A204.1 (cell line): ENCODE results near the gene HSDL2.
"Not testable (repeated sequence)": the region's sequence is repeated elsewhere in the genome, so short reads cannot be mapped to it uniquely, and the experiment has no call there.

ENCODE experiments used
- FAIRE-seq: peaks from 2 replicates; lab custom pipeline; 2012; peaks lifted over from hg19 to GRCh38; lab: Jason Lieb, UNC

HSDL2 gene

GRCh38 chr9:112380102-112380824, at the start of gene HSDL2:
TSS of gene HSDL2 (plus strand) at chr9:112380108. CDS start at chr9:112380164, 56 bp downstream.
- FAIRE-seq: no peak

- FAIRE-seq: no peak
Measured at GRCh38 chr9:112331674-112331952, 48.3 kb upstream of the HSDL2 start.

GRCh38 chr9:112332214-112332613, 47.7 kb upstream of the HSDL2 start:
- no peak for FAIRE-seq

- FAIRE-seq: no peak
Measured at GRCh38 chr9:112332674-112332976, 47.3 kb upstream of the HSDL2 start.

- no peak for FAIRE-seq
Measured at GRCh38 chr9:112332977-112333638, 46.8 kb upstream of the HSDL2 start, which contains the start of gene PTBP3. TSS of gene PTBP3 (minus strand) at chr9:112333619. CDS start at chr9:112297865, 35,754 bp downstream.

GRCh38 chr9:112333639-112334431, 46.1 kb upstream of the HSDL2 start:
- FAIRE-seq: no peak

GRCh38 chr9:112334432-112334841, 45.5 kb upstream of the HSDL2 start:
- no peak for FAIRE-seq

GRCh38 chr9:112337547-112337946, 42.4 kb upstream of the HSDL2 start:
- no peak for FAIRE-seq

GRCh38 chr9:112338561-112338960, 41.3 kb upstream of the HSDL2 start:
- no peak for FAIRE-seq

- FAIRE-seq: no peak
Measured at GRCh38 chr9:112339886-112340285, 40.0 kb upstream of the HSDL2 start.

GRCh38 chr9:112341730-112342129, 38.2 kb upstream of the HSDL2 start:
- FAIRE-seq: no peak

GRCh38 chr9:112348257-112349007, 31.5 kb upstream of the HSDL2 start:
- FAIRE-seq: no peak

GRCh38 chr9:112349008-112349333, 30.9 kb upstream of the HSDL2 start:
- no peak for FAIRE-seq

- no peak for FAIRE-seq
Measured at GRCh38 chr9:112351184-112351583, 28.7 kb upstream of the HSDL2 start.

- no peak for FAIRE-seq
Measured at GRCh38 chr9:112352209-112352608, 27.7 kb upstream of the HSDL2 start.

GRCh38 chr9:112354081-112354743, 25.7 kb upstream of the HSDL2 start:
- FAIRE-seq: no peak

GRCh38 chr9:112355427-112355897, 24.4 kb upstream of the HSDL2 start:
- no peak for FAIRE-seq

- no peak for FAIRE-seq
Measured at GRCh38 chr9:112360047-112360804, 19.7 kb upstream of the HSDL2 start.

GRCh38 chr9:112361601-112362000, 18.3 kb upstream of the HSDL2 start:
- FAIRE-seq: peak; percentile 97

GRCh38 chr9:112364761-112365160, 15.1 kb upstream of the HSDL2 start:
- no peak for FAIRE-seq

- not testable (repeated sequence) for FAIRE-seq
Measured at GRCh38 chr9:112365257-112365656, 14.7 kb upstream of the HSDL2 start.
